K562 treated with DMSO at 1 percent for 48 hours (cell line): ENCODE data around the gene SMIM31. TPM values are rescaled to one million over a fixed set of nuclear protein-coding genes. Genes with fewer than 3 reads are reported as not detected.

Experiments
- total RNA-seq: library from RNA; unstranded; fragments of 300-600 nt; gene quantifications from 2 replicates; pipeline ENCODE4 v1.2.3, GENCODE V29; 2022; ENCODE audit warnings: low replicate concordance; ENCODE audit errors: extremely low read depth

The SMIM31 gene
- not detected in 2 replicates for total RNA-seq

DNA sequence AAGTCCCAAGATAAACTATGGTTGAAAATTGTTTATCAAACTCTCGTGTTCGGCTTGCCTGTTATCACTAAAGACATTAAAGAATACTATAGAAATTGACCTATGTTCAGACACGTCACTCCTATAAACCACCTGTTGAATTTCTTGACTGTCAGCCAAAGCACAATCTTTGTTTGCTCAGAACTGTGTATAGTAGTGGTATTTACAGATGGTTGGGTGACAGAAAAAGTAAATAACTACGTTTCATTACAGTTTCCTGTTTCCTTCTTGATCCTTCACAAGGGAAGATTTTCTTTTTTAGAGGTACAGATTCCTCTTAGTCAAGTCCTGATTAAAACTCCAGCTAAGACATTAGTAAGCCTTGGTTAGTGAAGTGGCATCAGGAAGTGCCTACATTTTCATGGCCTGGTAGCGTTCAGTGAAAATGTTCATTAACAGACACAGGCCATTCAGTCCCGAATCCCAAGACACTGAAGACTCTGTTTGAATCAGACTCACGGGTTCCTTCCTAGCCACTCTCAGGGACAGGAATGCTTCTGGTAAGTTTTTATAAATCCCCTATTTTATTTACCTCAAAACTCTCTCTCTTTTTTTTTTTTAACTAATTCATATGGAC, at the start of gene SMIM31:
Gene SMIM31 (plus strand): TSS at position 259 of the 616 bp plus-strand sequence. CDS start 16,313 bp downstream, outside the sequence.

Other genes with a start within 250 kb of the SMIM31 start
- gene APELA, start 123.0 kb downstream of the SMIM31 start, total RNA-seq: not detected in 2 replicates
- not detected in 2 replicates for gene TRIM61, start 223.5 kb downstream of the SMIM31 start, total RNA-seq